OCI-LY3 (cell line): Measurements from ENCODE around the gene CNTF.

Source experiments
- H2AFZ ChIP-seq: fragments of 200-600, 300-600 bp; shearing (Covaris generic); 2 replicates; pipeline ENCODE4 v1.6.0; 2014; ENCODE audit warnings: antibody characterized with exemption, low read depth, low read length
- H3K27ac ChIP-seq: fragments of 200-600, 300-600 bp; sonication (generic); 2 replicates; pipeline ENCODE4 v1.5.1; 2014; ENCODE audit warnings: mild to moderate bottlenecking, low read length, moderate library complexity, mixed read lengths
- H3K27me3 ChIP-seq: fragments of 200-600, 300-600 bp; sonication (generic); 2 replicates; pipeline ENCODE4 v1.6.1; 2014; ENCODE audit warnings: low read depth, low read length, mixed read lengths
- H3K36me3 ChIP-seq: fragments of 200-600, 300-600 bp; sonication (generic); replicated peaks from 2 replicates; pipeline ENCODE3; 2014; ENCODE audit warnings: low read depth, low read length, mixed read lengths
- H3K4me1 ChIP-seq: fragments of 300-600, 200-600 bp; sonication (generic); 2 replicates; pipeline ENCODE4 v1.6.1; 2014; ENCODE audit warnings: low read length, mixed read lengths
- H3K4me2 ChIP-seq: fragments of 200-600, 300-600 bp; sonication (generic); 2 replicates; pipeline ENCODE4 v1.6.1; 2014; ENCODE audit warnings: low read length, mixed read lengths
- H3K4me3 ChIP-seq: fragments of 300-600, 200-600 bp; sonication (generic); 2 replicates; pipeline ENCODE4 v1.5.1; 2014; ENCODE audit warnings: antibody characterized with exemption, mild to moderate bottlenecking, low read length, moderate library complexity
- H3K79me2 ChIP-seq: fragments of 300-600, 200-600 bp; shearing (Covaris generic); 2 replicates; pipeline ENCODE4 v1.6.1; 2014; ENCODE audit warnings: mild to moderate bottlenecking, low read length, mixed read lengths
- H3K9ac ChIP-seq: fragments of 300-600, 200-600 bp; shearing (Covaris generic); 2 replicates; pipeline ENCODE4 v1.6.0; 2014; ENCODE audit warnings: mild to moderate bottlenecking, low read length, moderate library complexity
- H3K9me3 ChIP-seq: fragments of 200-600, 300-600 bp; shearing (Covaris generic); 2 replicates; pipeline ENCODE4 v1.6.1; 2014; ENCODE audit warnings: low read length, mixed read lengths; ENCODE audit not compliant: insufficient read depth
- H4K20me1 ChIP-seq: fragments of 200-600, 300-600 bp; sonication (generic); 2 replicates; pipeline ENCODE4 v1.6.1; 2016; ENCODE audit warnings: low read length, mixed read lengths; ENCODE audit not compliant: insufficient read depth
- CTCF ChIP-seq: fragments of 200-600, 300-600 bp; sonication (generic); IDR thresholded peaks from 2 replicates; pipeline ENCODE4 v1.5.1; 2014; ENCODE audit warnings: antibody characterized with exemption, low read length, low read depth
- EZH2phosphoT487 ChIP-seq: fragments of 200-600 bp; shearing (Covaris generic); IDR thresholded peaks from 2 replicates; pipeline ENCODE4 v1.6.1; 2018; ENCODE audit warnings: antibody characterized with exemption, mixed run types, low read depth

CNTF gene

GRCh38 chr11:58596621-58597020, 25.8 kb upstream of the CNTF start:
- no peaks in the 10 kb centered on the region for H3K9me3 ChIP-seq
- no peaks in the 10 kb centered on the region for H3K27me3 ChIP-seq
- no peak overlapping the region for H3K27ac ChIP-seq
- peaks cover 89% of the 10 kb centered on the region for H4K20me1 ChIP-seq
- peaks cover 92% of the 10 kb centered on the region for H3K79me2 ChIP-seq
- peaks cover 20% of the 10 kb centered on the region for H3K4me1 ChIP-seq
- H3K4me2 ChIP-seq = no peak overlapping the region
- H3K9ac ChIP-seq = no peak overlapping the region
- H3K36me3 ChIP-seq = peaks cover 17% of the 10 kb centered on the region
- no peak overlapping the region for H2AFZ ChIP-seq
- no peak overlapping the region for H3K4me3 ChIP-seq
- TF ChIP-seq EZH2phosphoT487 (no peak), CTCF (no peak)

- Histone ChIP-seq H3K9me3 (no peaks in the 10 kb centered on the region), H2AFZ (no peak overlapping the region), H4K20me1 (peaks cover 90% of the 10 kb centered on the region), H3K36me3 (peaks cover 21% of the 10 kb centered on the region), H3K79me2 (peaks cover 94% of the 10 kb centered on the region), H3K27ac (no peak overlapping the region), H3K27me3 (no peaks in the 10 kb centered on the region), H3K4me3 (no peak overlapping the region), H3K4me2 (no peak overlapping the region), H3K9ac (no peak overlapping the region), H3K4me1 (peaks cover 20% of the 10 kb centered on the region)
- no peak for TF ChIP-seq CTCF
- no peak for TF ChIP-seq EZH2phosphoT487
Measured at GRCh38 chr11:58597486-58598144, 24.9 kb upstream of the CNTF start.

DNA sequence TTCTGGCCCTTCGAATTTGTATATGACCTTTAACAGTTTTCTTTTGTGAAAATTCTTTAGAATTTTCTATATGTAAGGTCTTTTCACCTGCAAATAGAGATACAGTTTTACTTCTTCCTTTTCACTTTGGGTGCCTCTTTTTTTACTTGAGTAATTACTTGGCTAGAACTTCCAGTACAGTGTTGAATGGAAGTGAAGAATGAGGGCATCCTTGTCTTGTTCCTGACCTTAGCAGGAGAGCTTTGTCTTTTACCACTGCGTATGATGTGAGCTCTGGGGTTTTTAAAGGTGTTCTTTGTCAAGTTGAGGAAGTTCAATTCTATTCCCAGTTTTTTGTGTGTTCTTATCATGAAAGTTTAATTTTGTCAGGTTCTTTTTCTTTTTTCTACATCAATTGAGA, 22.0 kb upstream of the CNTF start:
- Histone ChIP-seq H3K79me2 (peaks cover 99% of the 10 kb centered on the region), H3K4me3 (no peak overlapping the region), H3K4me2 (no peak overlapping the region), H3K4me1 (peaks cover 27% of the 10 kb centered on the region), H3K36me3 (peaks cover 35% of the 10 kb centered on the region), H3K9ac (no peak overlapping the region), H3K27me3 (no peaks in the 10 kb centered on the region), H4K20me1 (peaks cover 97% of the 10 kb centered on the region), H2AFZ (no peak overlapping the region), H3K27ac (no peak overlapping the region), H3K9me3 (no peaks in the 10 kb centered on the region)
- TF ChIP-seq EZH2phosphoT487 (no peak), CTCF (no peak)

GRCh38 chr11:58606930-58607714, 15.3 kb upstream of the CNTF start:
- H4K20me1 ChIP-seq = peaks cover 68% of the 10 kb centered on the region
- no peak overlapping the region for H3K9ac ChIP-seq
- peaks cover 50% of the 10 kb centered on the region for H3K36me3 ChIP-seq
- H3K4me2 ChIP-seq = no peak overlapping the region
- no peak overlapping the region for H3K27ac ChIP-seq
- no peaks in the 10 kb centered on the region for H3K27me3 ChIP-seq
- no peak for TF ChIP-seq EZH2phosphoT487
- TF ChIP-seq CTCF = no peak
- H3K4me1 ChIP-seq = peaks cover 16% of the 10 kb centered on the region
- no peaks in the 10 kb centered on the region for H3K9me3 ChIP-seq
- peaks cover 75% of the 10 kb centered on the region for H3K79me2 ChIP-seq
- no peak overlapping the region for H2AFZ ChIP-seq
- no peak overlapping the region for H3K4me3 ChIP-seq
